ENCODE results near the gene GOLGB1.

GOLGB1 gene

GRCh38 chr3:121660356-121661171 is 89.0 kb downstream of the GOLGB1 start, which contains the start of gene HCLS1:
Gene HCLS1, minus strand, starts transcription at chr3:121660903. Its CDS starts 2,556 bp downstream, at chr3:121658347.
- no peaks in the 10 kb centered on the region for H4K20me1 ChIP-seq
- H3K4me3 ChIP-seq = peak within 1 kb of the TSS; percentile 69
- H3K9ac ChIP-seq = peak within 1 kb of the TSS; percentile 74
- TF ChIP-seq Cebpa-rat (IDR thresholded peaks at IDR 0.05) = no peak
- H3K4me2 ChIP-seq = peak within 1 kb of the TSS; percentile 94
- H3K27me3 ChIP-seq = no peaks in the 10 kb centered on the region
- H3K27ac ChIP-seq = peak within 1 kb of the TSS; percentile 85
- H3K9me3 ChIP-seq = no peaks in the 10 kb centered on the region
- peaks cover 32% of the 10 kb centered on the region for H3K4me1 ChIP-seq
- peaks cover 64% of the 10 kb centered on the region for H3K36me3 ChIP-seq

- H3K9ac ChIP-seq = 0 out of 2 replicates have a peak overlapping the region, but pooled peaks have one; percentile 74
- peaks cover 66% of the 10 kb centered on the region for H3K36me3 ChIP-seq
- no peak for TF ChIP-seq Cebpa-rat (IDR thresholded peaks at IDR 0.05)
- H3K9me3 ChIP-seq = no peaks in the 10 kb centered on the region
- no peak overlapping the region for H3K27ac ChIP-seq
- H4K20me1 ChIP-seq = no peaks in the 10 kb centered on the region
- H3K4me1 ChIP-seq = peaks cover 40% of the 10 kb centered on the region
- H3K27me3 ChIP-seq = no peaks in the 10 kb centered on the region
- peak overlapping the region; percentile 69 for H3K4me3 ChIP-seq
- peak overlapping the region; percentile 94 for H3K4me2 ChIP-seq
These were observed 90.0 kb downstream of the GOLGB1 start for GRCh38 chr3:121659586-121659985.

GRCh38 chr3:121658716-121659435 is 90.7 kb downstream of the GOLGB1 start:
- peaks cover 61% of the 10 kb centered on the region for H3K36me3 ChIP-seq
- H3K4me3 ChIP-seq = no peak overlapping the region
- no peak overlapping the region for H3K9ac ChIP-seq
- H3K9me3 ChIP-seq = no peaks in the 10 kb centered on the region
- no peaks in the 10 kb centered on the region for H4K20me1 ChIP-seq
- peaks cover 43% of the 10 kb centered on the region for H3K4me1 ChIP-seq
- no peak overlapping the region for H3K27ac ChIP-seq
- H3K27me3 ChIP-seq = no peaks in the 10 kb centered on the region
- H3K4me2 ChIP-seq = peak overlapping the region; percentile 94
- TF ChIP-seq Cebpa-rat (IDR thresholded peaks at IDR 0.05) = no peak

- H3K9ac ChIP-seq = no peak overlapping the region
- peaks cover 25% of the 10 kb centered on the region for H3K4me1 ChIP-seq
- H3K27me3 ChIP-seq = no peaks in the 10 kb centered on the region
- peak overlapping the region; percentile 32 for H3K4me2 ChIP-seq
- peaks cover 80% of the 10 kb centered on the region for H3K36me3 ChIP-seq
- no peaks in the 10 kb centered on the region for H4K20me1 ChIP-seq
- TF ChIP-seq Cebpa-rat (IDR thresholded peaks at IDR 0.05) = 0 out of 2 replicates have a peak, but pooled peaks have one; percentile 9
- no peak overlapping the region for H3K27ac ChIP-seq
- no peak overlapping the region for H3K4me3 ChIP-seq
- peaks cover 9% of the 10 kb centered on the region for H3K9me3 ChIP-seq
These were observed 94.8 kb downstream of the GOLGB1 start for GRCh38 chr3:121654493-121655385.

GRCh38 chr3:121651684-121652083 is 97.9 kb downstream of the GOLGB1 start:
- Histone ChIP-seq H3K27me3 (no peaks in the 10 kb centered on the region), H3K9ac (no peak overlapping the region), H3K4me2 (no peak overlapping the region), H3K4me1 (peaks cover 11% of the 10 kb centered on the region), H3K4me3 (no peak overlapping the region), H3K27ac (no peak overlapping the region), H3K36me3 (peaks cover 77% of the 10 kb centered on the region), H4K20me1 (no peaks in the 10 kb centered on the region), H3K9me3 (peaks cover 9% of the 10 kb centered on the region)
- no peak for TF ChIP-seq Cebpa-rat (IDR thresholded peaks at IDR 0.05)

- no peaks in the 10 kb centered on the region for H3K27me3 ChIP-seq
- H3K36me3 ChIP-seq = peaks cover 65% of the 10 kb centered on the region
- TF ChIP-seq Cebpa-rat (IDR thresholded peaks at IDR 0.05) = no peak
- no peak overlapping the region for H3K4me2 ChIP-seq
- peaks cover 9% of the 10 kb centered on the region for H3K9me3 ChIP-seq
- no peak overlapping the region for H3K27ac ChIP-seq
- no peak overlapping the region for H3K4me3 ChIP-seq
- H4K20me1 ChIP-seq = no peaks in the 10 kb centered on the region
- H3K9ac ChIP-seq = no peak overlapping the region
- H3K4me1 ChIP-seq = peaks cover 4% of the 10 kb centered on the region
These were observed 99.9 kb downstream of the GOLGB1 start for GRCh38 chr3:121649645-121650044.

GRCh38 chr3:121648219-121648958 is 101.2 kb downstream of the GOLGB1 start:
- Histone ChIP-seq H3K4me1 (no peaks in the 10 kb centered on the region), H3K9me3 (peaks cover 9% of the 10 kb centered on the region), H4K20me1 (no peaks in the 10 kb centered on the region), H3K4me3 (no peak overlapping the region), H3K27me3 (no peaks in the 10 kb centered on the region), H3K36me3 (peaks cover 70% of the 10 kb centered on the region), H3K4me2 (no peak overlapping the region), H3K27ac (no peak overlapping the region), H3K9ac (no peak overlapping the region)
- no peak for TF ChIP-seq Cebpa-rat (IDR thresholded peaks at IDR 0.05)

GRCh38 chr3:121645054-121645453 is 104.5 kb downstream of the GOLGB1 start:
- Histone ChIP-seq H3K4me2 (no peak overlapping the region), H3K27ac (no peak overlapping the region), H3K36me3 (peaks cover 66% of the 10 kb centered on the region), H3K4me3 (no peak overlapping the region), H3K27me3 (no peaks in the 10 kb centered on the region), H4K20me1 (no peaks in the 10 kb centered on the region), H3K9ac (no peak overlapping the region), H3K9me3 (no peaks in the 10 kb centered on the region), H3K4me1 (no peaks in the 10 kb centered on the region)
- no peak for TF ChIP-seq Cebpa-rat (IDR thresholded peaks at IDR 0.05)

All from BLaER1 (cell line).